Kidney (tissue), 14 donors: Measurements from ENCODE around the gene GRIA4. TPM values are rescaled to one million over a fixed set of nuclear protein-coding genes. Genes with fewer than 3 reads are reported as not detected.

Experiments
- DNase-seq, 5 donors: peaks; one replicate each; pipeline ENCODE4 v3.0.0-alpha.2; 2013 to 2020
- FAIRE-seq: peaks from 2 replicates; lab custom pipeline; 2012; peaks lifted over from hg19 to GRCh38; lab: Jason Lieb, UNC
- H3K27ac ChIP-seq, 2 donors: one replicate each; pipeline ENCODE4 v1.7.0; 2013; ENCODE audit warnings: low read depth in 2 of 2, low read length in 2 of 2, inconsistent platforms in 1 of 2
- H3K27me3 ChIP-seq: one replicate; pipeline ENCODE4 v1.7.1; 2013; ENCODE audit warnings: low read length, inconsistent platforms; ENCODE audit not compliant: control insufficient read depth, insufficient read depth
- H3K36me3 ChIP-seq, 3 donors: one replicate each; pipeline versions ENCODE4 v1.7.0 to v1.7.1; 2013; ENCODE audit warnings: low read length in 3 of 3, control low read depth in 1 of 3, inconsistent platforms in 1 of 3; ENCODE audit not compliant: insufficient read depth in 3 of 3, control insufficient read depth in 2 of 3
- H3K4me1 ChIP-seq, 3 donors: one replicate each; pipeline versions ENCODE4 v1.7.0 to v1.7.1; 2013; ENCODE audit warnings: low read length in 3 of 3, inconsistent platforms in 1 of 3, low read depth in 1 of 3; ENCODE audit not compliant: control insufficient read depth in 2 of 3, insufficient read depth in 2 of 3
- H3K4me3 ChIP-seq, 3 donors: one replicate each; pipeline versions ENCODE4 v1.7.0 to v1.8.1; 2013; ENCODE audit warnings: low read length in 3 of 3, control low read depth in 1 of 3, inconsistent platforms in 1 of 3
- H3K9ac ChIP-seq, 3 donors: one replicate each; pipeline versions ENCODE4 v1.7.0 to v1.7.1; 2013; ENCODE audit warnings: low read length in 3 of 3, control low read depth in 1 of 3, inconsistent platforms in 1 of 3
- H3K9me3 ChIP-seq, 3 donors: one replicate each; pipeline versions ENCODE4 v1.7.0 to v1.7.1; 2013; ENCODE audit warnings: low read length in 3 of 3, control low read depth in 1 of 3, inconsistent platforms in 1 of 3; ENCODE audit not compliant: control insufficient read depth in 2 of 3, insufficient read depth in 1 of 3
- intact Hi-C: fragments of 100-400 bp; cut with DNase I; formaldehyde crosslinking; loops from one replicate; pipeline ENCODE4 v1.11.1; 2022
- polyA plus RNA-seq: library from polyadenylated mRNA; stranded (reverse); fragments of 350-450 nt; fragmentation: Illumina TruSeq; extraction: RNeasy Lipid Tissue Mini Kit (QIAGEN cat#74804); gene quantifications from one replicate; pipeline ENCODE4 v1.2.3, GENCODE V29; 2014; ENCODE audit warnings: low read depth, low replicate concordance; ENCODE audit not compliant: insufficient read depth
- total RNA-seq: library from RNA; stranded (reverse); fragmentation: NEBNext Ultra II Directional; extraction: Animal tissue kit (Norgen Biotek cat#: 25700); gene quantifications from one replicate; pipeline ENCODE4 v1.2.1, GENCODE V29; 2021
- TF ChIP-seq, protein P1 (sequence below): IDR thresholded peaks from 3 replicates; pipeline ENCODE4 v1.5.1; 2012; ENCODE audit warnings: mild to moderate bottlenecking, moderate library complexity, borderline replicate concordance; ENCODE audit not compliant: insufficient read depth; ENCODE audit errors: extremely low read depth
- donor health status: control.
- donor health status: control.
- donor health status: control.
- donor health status: control.
- donor health status: control.
- donor health status: DM: yes; HTN: yes; CAD: no.
- donor health status: Normal renal cell carcinoma (clear cell type).

The GRIA4 gene
- total and polyA plus RNA-seq, 2 donors from 2014 or later: 0.45 TPM; not detected in 1

DNA sequence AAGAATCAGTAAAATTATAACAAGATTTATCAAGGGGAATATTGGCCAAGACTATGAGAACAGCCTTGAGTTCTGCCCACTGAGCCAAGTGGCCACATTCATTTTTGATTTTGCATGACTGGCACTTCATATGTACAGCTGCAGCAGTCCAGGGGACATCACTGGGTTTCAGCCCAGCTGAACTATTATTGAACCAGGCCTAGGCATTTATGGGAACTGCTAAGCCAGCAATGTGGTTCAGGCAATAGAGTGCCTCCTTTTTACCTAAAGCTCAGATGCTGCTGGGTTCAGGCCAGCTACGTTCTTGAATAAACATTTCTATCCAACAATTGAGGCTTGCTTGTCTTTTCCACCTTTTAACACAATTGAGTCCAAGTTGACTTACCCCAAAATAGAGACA, 215.3 kb downstream of the GRIA4 start:
- TF ChIP-seq, protein P1, sequence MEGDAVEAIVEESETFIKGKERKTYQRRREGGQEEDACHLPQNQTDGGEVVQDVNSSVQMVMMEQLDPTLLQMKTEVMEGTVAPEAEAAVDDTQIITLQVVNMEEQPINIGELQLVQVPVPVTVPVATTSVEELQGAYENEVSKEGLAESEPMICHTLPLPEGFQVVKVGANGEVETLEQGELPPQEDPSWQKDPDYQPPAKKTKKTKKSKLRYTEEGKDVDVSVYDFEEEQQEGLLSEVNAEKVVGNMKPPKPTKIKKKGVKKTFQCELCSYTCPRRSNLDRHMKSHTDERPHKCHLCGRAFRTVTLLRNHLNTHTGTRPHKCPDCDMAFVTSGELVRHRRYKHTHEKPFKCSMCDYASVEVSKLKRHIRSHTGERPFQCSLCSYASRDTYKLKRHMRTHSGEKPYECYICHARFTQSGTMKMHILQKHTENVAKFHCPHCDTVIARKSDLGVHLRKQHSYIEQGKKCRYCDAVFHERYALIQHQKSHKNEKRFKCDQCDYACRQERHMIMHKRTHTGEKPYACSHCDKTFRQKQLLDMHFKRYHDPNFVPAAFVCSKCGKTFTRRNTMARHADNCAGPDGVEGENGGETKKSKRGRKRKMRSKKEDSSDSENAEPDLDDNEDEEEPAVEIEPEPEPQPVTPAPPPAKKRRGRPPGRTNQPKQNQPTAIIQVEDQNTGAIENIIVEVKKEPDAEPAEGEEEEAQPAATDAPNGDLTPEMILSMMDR: no peak
- Histone ChIP-seq H3K4me1 (no peaks in the 10 kb centered on the region), H3K27ac (no peak overlapping the region), H3K9ac (no peak overlapping the region), H3K27me3 (no peaks in the 10 kb centered on the region), H3K4me3 (no peak overlapping the region), H3K36me3 (no peaks in the 10 kb centered on the region), H3K9me3 (no peaks in the 10 kb centered on the region)
- intact Hi-C loops: no loop called here
- DNase-seq (no peak), FAIRE-seq (no peak)

DNA sequence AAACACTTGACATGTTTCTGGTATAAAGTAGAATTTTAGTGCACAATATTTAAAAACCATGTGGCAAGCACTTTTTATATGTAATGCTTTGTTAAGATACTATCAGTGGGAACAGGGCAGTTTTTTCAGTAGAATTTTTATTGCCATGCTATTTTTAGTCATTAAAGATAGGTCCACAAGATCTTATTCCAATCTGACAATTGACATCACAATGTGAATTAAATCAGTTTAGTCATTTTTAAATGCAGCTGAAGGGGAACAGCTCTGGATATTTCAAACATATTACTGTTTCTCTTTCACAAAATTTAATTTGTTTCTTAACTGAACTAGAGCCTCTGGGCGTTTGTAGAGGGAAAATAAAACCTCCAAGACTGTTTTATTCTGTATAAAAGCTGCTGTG, 218.0 kb downstream of the GRIA4 start:
- TF ChIP-seq, protein P1: no peak
- no peak overlapping the region for H3K4me3 ChIP-seq
- no peaks in the 10 kb centered on the region for H3K9me3 ChIP-seq
- intact Hi-C loops: no loop called here
- no peak for DNase-seq
- FAIRE-seq: no peak
- H3K36me3 ChIP-seq: no peaks in the 10 kb centered on the region
- H3K4me1 ChIP-seq: no peaks in the 10 kb centered on the region
- H3K27me3 ChIP-seq: no peaks in the 10 kb centered on the region
- no peak overlapping the region for H3K9ac ChIP-seq
- H3K27ac ChIP-seq: no peak overlapping the region

DNA sequence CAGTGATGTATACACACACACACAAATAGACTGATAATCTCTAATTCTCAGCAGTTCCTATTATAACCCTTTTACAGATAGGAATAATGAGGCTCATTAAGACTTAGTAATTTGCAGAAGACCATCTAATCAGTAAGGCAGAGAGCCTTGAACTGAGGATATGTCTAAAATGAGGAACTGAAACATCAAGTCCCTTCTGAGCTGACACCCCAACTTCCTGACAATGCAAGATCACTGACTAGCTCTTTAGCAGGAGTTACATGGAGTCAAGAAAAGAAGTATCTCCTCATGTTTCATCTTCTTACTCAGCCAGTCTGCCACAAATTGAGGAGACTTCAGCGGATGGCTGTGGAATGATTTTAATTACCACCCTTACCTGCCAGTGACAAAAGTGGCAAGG, 219.2 kb downstream of the GRIA4 start:
- H3K36me3 ChIP-seq: no peaks in the 10 kb centered on the region
- intact Hi-C loops: no loop called here
- no peak for FAIRE-seq

DNA sequence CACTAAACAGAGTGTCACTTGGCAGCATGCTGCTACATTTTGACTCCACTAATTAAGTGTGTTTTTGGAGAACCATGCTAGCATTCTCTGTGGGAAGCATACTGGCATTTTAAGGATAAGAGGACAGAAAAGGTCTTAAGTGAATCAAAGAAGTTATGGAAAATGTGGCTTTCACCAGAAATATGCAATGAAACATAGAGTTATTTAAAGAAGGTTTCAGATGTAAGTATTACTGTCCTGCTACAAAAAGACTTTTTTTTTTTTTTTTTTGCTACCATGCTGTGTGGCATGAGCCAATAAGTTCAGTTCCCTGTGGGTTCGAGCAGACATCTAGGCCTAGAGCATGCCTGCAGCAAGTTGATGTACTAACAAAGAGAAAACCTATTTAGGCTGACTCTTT, 224.6 kb downstream of the GRIA4 start:
- no peak overlapping the region for H3K4me3 ChIP-seq
- H3K27ac ChIP-seq: no peak overlapping the region
- no peak overlapping the region for H3K9ac ChIP-seq
- no peaks in the 10 kb centered on the region for H3K9me3 ChIP-seq
- TF ChIP-seq, protein P1: no peak
- FAIRE-seq (no peak), DNase-seq (no peak)
- no peaks in the 10 kb centered on the region for H3K27me3 ChIP-seq
- no peaks in the 10 kb centered on the region for H3K4me1 ChIP-seq
- no peaks in the 10 kb centered on the region for H3K36me3 ChIP-seq
- intact Hi-C loops: no loop called here

More for the DNA sequence above, 219.2 kb downstream of the GRIA4 start:
- Histone ChIP-seq H3K9ac (no peak overlapping the region), H3K27me3 (no peaks in the 10 kb centered on the region), H3K27ac (no peak overlapping the region), H3K9me3 (no peaks in the 10 kb centered on the region), H3K4me1 (no peaks in the 10 kb centered on the region), H3K4me3 (no peak overlapping the region)
- DNase-seq: no peak
- TF ChIP-seq, protein P1: no peak
